Activated CD4-positive, alpha-beta T cell treated with anti-CD3 and anti-CD28 coated beads for 24 hours (primary cell): ENCODE data around the gene ACAD10.
"Not testable (repeated sequence)": the region's sequence is repeated elsewhere in the genome, so short reads cannot be mapped to it uniquely, and the experiment has no call there.

ENCODE experiments used
- DNase-seq, 2 donors: peaks; one replicate each; pipeline ENCODE4 v3.0.0-alpha.2; 2020; ENCODE audit warnings: low read depth in 2 of 2

ACAD10 gene

DNA sequence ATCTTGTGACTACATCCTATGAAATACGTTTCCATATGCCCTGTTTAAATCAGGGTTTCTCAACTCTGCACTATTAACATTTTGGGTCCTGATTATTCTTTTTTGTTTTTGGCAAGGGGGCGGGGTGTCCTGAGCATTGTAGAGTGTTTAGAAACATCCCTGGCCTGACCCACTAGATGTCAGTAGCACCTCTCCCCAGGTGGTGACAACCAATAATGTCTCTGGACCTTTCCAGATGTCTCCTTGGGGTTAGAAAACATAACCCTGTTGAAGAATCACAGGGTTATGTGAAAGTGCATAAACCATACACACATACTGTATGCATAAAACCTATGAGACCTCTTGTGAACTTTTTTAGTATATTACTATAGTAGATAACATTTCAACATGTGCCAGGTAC is 1.4 kb downstream of the ACAD10 start:
- DNase-seq = no peak

DNA sequence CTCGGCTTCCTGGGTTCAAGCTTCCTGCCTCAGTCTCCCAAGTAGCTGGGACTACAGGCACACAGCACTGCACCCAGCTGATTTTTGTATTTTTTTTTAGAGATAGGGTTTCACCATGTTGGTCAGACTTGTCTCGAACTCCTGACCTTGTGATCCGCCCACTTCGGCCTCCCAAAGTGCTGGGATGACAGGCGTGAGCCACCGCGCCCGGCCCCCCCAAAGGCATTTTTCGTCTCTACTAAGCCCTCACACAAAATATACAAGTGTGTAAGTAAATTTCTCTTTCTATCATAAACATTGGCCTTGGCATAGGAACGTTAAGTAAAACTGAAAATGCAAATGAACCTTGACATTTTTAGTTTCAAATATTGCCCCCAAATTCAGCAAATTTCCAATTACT is 2.1 kb downstream of the ACAD10 start:
- DNase-seq = no peak

DNA sequence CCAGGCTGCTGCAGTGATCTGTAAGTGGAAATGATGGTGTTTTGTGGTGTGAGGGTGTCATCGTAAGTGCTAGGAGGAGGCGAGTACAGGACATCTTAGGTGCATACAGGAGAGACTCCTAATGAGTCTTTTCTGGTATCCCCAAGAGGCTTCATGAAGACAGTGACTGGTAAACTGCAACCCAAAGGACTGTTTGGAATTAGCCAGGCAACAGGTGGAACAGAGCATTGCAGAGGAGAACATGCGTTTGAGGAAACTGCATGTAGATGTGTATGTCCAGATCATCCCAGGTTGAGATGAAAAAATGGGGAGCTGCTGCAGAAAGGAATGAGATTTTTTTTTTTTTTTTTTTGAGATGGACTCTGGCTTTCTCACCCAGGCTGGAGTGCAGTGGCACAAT is 5.4 kb downstream of the ACAD10 start:
- no peak for DNase-seq

DNA sequence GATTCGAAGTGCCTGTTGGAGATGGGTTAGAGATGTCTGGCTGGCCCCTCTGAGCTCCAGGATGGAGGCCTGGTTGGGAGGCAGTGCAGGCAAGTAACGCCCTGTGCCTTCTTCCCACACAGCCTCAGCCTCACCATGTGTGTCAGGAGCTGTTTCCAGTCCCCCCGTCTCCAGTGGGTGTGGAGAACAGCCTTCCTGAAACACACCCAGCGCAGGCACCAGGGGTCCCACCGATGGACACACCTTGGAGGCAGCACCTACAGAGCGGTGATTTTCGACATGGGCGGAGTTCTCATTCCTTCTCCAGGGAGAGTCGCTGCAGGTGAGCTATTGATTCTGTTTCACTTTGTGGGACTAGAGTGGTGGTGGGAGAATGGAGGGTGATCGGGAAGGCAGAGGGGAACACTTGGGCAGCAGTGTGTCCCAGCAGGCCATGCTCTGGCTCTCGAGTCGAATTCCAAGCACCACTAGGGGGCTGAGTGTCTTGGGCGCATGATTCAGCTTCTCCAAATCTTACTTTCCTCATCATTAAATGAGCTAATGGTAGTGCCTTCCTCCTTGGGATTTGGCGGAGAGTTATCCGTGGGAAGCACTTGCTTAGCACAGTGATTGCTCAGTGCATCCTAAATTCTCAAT is 6.8 kb downstream of the ACAD10 start:
- DNase-seq = no peak

DNA sequence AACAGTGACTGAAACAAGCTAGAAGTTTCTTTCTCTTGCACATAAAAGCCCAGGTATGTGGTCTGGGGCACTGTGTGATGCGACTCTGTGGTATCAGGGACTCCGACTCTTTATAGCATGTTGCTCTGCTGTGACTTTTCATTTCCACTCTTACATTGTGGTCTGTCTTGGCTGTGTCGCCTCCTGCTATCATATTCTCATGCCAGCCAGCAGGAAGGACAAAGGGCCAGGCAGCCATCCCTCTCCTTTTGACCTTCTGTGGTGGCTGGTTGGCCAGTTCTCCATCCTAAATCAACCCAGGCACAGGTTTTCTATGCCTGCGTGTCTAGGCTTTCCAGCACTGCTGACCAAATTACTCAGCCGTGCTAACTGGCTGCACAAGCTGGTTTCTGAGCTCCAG is 8.0 kb downstream of the ACAD10 start:
- DNase-seq = no peak

DNA sequence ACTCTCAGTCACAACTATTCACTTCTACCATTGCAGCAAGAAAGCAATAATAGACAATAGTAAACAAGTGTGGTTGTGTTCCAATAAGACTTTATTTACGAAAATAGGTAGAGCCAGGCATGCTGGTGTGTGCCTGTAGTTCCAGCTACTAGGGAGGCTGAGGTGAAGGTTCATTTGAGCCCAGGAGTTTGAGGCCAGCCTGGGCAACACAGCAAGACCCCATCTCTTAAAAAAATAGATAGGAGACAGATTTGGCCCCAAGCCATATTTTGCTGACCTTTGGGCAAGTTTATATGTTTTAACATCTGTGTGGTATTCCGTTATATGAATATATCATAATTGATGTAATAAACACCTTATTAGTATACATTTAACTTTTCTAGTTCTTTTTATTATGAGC is 14.1 kb downstream of the ACAD10 start:
- DNase-seq = no peak

DNA sequence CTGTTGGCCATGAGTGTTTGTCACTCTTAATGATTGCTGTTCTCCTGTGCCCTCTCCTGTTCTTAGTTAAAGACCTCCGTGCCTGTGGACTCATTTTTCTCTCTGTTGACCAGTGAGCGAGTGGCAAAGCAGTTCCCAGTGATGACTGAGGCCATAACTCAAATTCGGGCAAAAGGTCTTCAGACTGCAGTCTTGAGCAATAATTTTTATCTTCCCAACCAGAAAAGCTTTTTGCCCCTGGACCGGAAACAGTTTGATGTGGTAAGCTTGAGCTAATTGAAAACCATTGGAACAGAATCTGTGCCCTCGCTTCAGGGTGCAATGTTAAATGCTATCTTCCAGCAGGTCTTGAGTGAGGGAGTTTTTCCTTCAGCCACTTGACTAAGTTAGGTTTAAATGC is 19.8 kb downstream of the ACAD10 start:
- no peak for DNase-seq

DNA sequence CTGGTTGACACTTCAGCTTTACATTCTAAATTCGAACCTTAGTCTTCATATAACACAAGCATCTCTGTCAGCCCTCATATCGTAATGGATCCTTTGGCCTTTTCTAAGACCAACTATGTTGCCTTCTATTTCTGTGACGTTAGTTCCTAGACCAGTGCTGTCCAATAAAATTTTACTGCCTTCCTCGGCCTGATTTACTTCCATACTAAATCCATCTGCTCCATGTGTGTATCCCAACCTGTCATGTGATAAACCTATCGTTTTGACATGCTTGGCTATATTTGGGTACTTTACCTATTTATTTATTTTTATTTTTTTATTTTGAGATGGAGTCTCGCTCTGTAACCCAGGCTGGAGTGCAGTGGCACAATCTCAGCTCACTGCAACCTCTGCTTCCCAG is 20.3 kb downstream of the ACAD10 start:
- DNase-seq = no peak

DNA sequence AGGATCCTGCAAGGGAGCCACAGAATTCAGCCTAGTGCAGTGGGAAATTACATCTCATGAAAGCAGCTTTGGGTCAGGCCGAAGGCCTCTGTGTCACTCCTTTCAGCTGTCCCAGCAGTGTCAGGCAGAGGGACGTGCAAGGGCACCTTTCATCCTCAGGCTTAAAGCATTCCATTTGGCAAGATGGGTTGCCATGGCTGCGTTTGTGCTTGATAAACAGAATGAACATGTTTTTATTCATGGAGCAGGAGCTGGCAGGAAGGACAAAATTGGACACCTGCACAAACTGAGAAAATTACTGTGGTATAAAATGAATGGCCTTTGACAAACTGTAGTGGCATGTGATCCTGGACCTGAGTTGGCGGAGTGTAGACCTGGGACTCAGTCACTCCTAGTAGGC is 29.4 kb downstream of the ACAD10 start:
- no peak for DNase-seq

- DNase-seq = not testable (repeated sequence)
These were observed 33.5 kb downstream of the ACAD10 start for GRCh38 chr12:111719316-111719715.

GRCh38 chr12:111720457-111720856 is 34.6 kb downstream of the ACAD10 start:
- DNase-seq = no peak

DNA sequence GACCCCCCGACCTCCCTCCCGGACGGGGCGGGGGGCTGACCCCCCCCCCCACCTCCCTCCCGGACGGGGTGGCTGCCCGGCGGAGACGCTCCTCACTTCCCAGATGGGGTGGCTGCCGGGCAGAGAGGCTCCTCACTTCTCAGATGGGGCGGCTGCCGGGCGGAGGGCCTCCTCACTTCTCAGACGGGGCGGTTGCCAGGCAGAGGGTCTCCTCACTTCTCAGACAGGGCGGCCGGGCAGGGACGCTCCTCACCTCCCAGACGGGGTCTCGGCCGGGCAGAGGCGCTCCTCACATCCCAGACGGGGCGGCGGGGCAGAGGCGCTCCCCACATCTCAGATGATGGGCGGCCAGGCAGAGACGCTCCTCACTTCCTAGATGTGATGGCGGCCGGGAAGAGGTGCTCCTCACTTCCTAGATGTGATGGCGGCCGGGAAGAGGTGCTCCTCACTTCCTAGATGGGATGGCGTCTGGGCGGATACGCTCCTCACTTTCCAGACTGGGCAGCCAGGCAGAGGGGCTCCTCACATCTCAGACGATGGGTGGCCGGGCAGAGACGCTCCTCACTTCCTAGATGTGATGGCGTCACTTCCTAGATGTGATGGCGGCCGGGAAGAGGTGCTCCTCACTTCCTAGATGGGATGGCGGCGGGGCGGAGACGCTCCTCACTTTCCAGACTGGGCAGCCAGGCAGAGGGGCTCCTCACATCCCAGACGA is 38.0 kb downstream of the ACAD10 start:
- not testable (repeated sequence) for DNase-seq

DNA sequence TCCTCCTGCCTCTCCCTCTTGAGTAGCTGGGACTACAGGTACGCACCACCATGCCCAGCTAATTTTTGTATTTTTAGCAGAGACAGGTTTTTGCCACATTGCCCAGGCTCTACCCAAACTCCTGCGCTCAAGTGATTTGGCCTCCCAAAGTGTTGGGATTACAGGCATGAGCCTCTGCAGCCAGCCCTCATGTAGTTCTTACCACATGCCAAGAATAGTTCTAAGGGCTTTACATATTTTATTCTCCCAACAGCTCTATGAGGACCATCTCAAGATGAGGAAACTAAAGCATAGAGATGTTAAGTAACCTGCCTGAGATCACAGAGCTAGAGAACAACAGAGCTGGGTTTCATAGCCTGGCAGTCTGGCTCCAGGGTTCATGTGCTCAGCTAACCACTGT is 42.9 kb downstream of the ACAD10 start:
- no peak for DNase-seq

- DNase-seq = no peak
These were observed 44.6 kb downstream of the ACAD10 start for GRCh38 chr12:111730420-111730819.

DNA sequence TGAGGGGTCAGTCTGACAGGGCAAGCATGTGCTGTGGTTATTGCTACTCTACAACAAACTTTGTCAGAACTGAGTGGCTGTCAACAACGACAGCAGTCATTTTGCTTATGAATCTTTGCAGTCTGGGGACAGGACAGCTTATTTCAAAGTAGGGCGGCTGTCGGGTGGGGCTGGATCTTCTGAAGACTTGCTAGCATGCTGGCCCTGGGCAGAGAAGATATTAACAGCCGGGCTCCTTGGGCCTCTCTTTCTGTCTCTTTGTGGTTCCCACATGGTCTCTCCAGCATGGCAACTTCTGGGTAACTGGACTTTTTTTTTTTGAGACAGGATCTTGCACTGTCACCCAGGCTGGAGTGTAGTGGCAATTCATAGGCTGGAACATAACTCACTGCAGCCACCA is 46.9 kb downstream of the ACAD10 start:
- DNase-seq = no peak

GRCh38 chr12:111733340-111733915 is 47.6 kb downstream of the ACAD10 start:
- no peak for DNase-seq

- not testable (repeated sequence) for DNase-seq
These were observed 53.7 kb downstream of the ACAD10 start for GRCh38 chr12:111739524-111739923.

- DNase-seq = no peak
These were observed 55.5 kb downstream of the ACAD10 start for GRCh38 chr12:111741235-111741812.

GRCh38 chr12:111745211-111745610 is 59.4 kb downstream of the ACAD10 start:
- no peak for DNase-seq

DNA sequence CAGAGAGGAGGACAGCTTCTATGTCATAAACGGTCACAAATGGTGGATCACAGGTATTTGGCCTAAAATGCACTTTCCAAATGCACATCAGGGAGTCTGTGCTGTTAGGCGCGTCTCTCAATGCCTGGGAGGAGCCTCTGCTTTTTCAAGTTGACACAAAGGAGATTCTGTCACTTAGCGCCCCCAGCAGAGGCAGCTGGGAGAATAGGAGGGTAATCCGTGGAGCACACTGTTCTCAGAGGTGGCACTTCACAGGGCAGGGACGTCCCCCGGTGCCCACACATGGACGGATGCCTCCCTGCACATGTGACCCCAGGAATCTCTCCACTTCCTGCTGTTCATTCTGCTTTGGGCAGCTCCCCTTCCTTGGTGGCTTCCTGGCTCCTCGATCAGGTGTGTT is 61.5 kb downstream of the ACAD10 start:
- no peak for DNase-seq

- no peak for DNase-seq
These were observed 62.4 kb downstream of the ACAD10 start for GRCh38 chr12:111748151-111748672.

DNA sequence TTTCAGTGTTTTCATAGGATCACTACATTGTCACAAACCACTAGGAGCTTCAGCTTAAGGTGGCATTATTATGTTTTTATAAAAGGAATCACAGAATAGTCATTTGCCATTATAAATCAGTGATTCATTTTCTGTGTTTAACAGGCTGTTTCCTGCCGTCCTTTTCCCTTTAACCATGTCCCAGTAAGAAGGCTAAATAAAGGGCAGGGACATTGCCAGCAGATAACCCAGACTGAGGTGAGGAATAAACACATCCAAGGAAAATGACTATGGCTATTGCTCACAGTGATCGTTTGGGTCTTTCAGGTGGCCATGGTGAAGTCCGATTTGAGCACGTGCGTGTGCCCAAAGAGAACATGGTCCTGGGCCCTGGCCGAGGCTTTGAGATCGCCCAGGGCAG is 63.0 kb downstream of the ACAD10 start:
- no peak for DNase-seq

DNA sequence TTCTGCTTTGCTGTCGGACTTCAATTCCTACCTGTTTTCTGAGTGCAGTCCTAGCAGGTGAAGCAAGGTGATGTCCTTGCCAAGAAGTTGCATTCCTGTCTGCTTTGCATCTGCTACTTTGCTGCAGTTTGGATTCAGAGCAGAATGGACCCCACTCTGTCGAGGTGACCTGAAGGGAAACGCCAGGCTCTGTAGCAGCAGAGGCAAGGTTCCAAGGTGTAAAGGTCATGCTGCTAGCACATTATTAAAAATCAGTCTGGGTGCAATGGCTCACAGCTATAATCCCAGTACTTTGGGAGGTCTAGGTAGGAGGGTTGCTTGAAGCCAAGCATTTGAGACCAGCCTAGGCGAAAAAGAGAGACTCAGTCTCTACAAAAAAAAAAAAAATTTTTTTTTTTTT is 63.5 kb downstream of the ACAD10 start:
- DNase-seq = no peak
